Sigmoid colon (tissue), 7 donors: ENCODE data around the gene CADM2. TPM values are rescaled to one million over a fixed set of nuclear protein-coding genes. Genes with fewer than 3 reads are reported as not detected.

ENCODE experiments used
- DNase-seq: peaks from one replicate; pipeline ENCODE4 v3.0.0-alpha.2; 2019
- H3K27ac ChIP-seq, 4 donors: fragments of 200-600 bp; sonication (generic); one replicate each; pipeline ENCODE4 v1.5.1; 2016 to 2019; ENCODE audit warnings: mild to moderate bottlenecking in 1 of 4
- H3K27me3 ChIP-seq, 3 donors: fragments of 200-600 bp; sonication (generic); one replicate each; pipeline ENCODE4 v1.5.1; 2019; ENCODE audit warnings: mild to moderate bottlenecking in 1 of 3
- H3K36me3 ChIP-seq, 4 donors: fragments of 200-600 bp; sonication (generic); one replicate each; pipeline ENCODE4 v1.5.1; 2016 to 2019
- H3K4me1 ChIP-seq, 4 donors: fragments of 200-600 bp; sonication (generic); one replicate each; pipeline ENCODE4 v1.5.1; 2017 to 2019
- H3K4me3 ChIP-seq, 4 donors: fragments of 200-600 bp; sonication (generic); one replicate each; pipeline ENCODE4 v1.5.1; 2017 to 2019; ENCODE audit warnings: mild to moderate bottlenecking in 2 of 4, moderate library complexity in 1 of 4
- H3K9me3 ChIP-seq, 4 donors: fragments of 200-600 bp in 3 of 4; sonication (generic) in 3 of 4; one replicate each; pipeline versions ENCODE4 v1.5.1 to v1.6.1; 2013 to 2019
- EP300 ChIP-seq, 4 donors: sonication (generic); formaldehyde crosslinking; IDR thresholded peaks; one replicate each; pipeline ENCODE4 v1.6.1; 2017; ENCODE audit warnings: antibody characterized with exemption in 4 of 4
- POLR2A ChIP-seq, 2 donors: fragments of 450-650 bp; IDR thresholded peaks; one replicate each; pipeline ENCODE4 v1.6.1; 2016; ENCODE audit warnings: antibody characterized with exemption in 2 of 2, mild to moderate bottlenecking in 2 of 2, moderate library complexity in 2 of 2
- POLR2AphosphoS5 ChIP-seq, 4 donors: sonication (generic); formaldehyde crosslinking; IDR thresholded peaks; one replicate each; pipeline ENCODE4 v1.6.1; 2017; ENCODE audit warnings: antibody characterized with exemption in 4 of 4
- WGBS, 2 donors: extraction: QIAGEN DNeasy Blood & Tissue Kit; methylation state at CpG; one replicate each; pipeline ENCODE4 v1.1.7; 2013; 5-methylcytosine and 5-hydroxymethylcytosine counted together
- intact Hi-C: fragments of 100-400 bp; cut with DNase I; formaldehyde crosslinking; loops from one replicate; pipeline ENCODE4 v1.15.1; 2023
- polyA plus RNA-seq, 3 donors: library from polyadenylated mRNA; stranded (reverse); fragments of 200-250 nt; gene quantifications; one replicate each; pipeline ENCODE4 v1.2.3, GENCODE V29; 2013
- total RNA-seq, 4 donors: library from RNA; depleted of rRNA; stranded (reverse); fragments of >200 nt; gene quantifications; one replicate each; pipeline ENCODE4 v1.1.0, GENCODE V29; 2016
- TF ChIP-seq, protein P1 (sequence below), 4 experiments: fragments of 450-650 bp in 3 of 4; fragments of 200-600 bp in 1 of 4; IDR thresholded peaks; one replicate each; pipeline ENCODE4 v1.5.1; 2016 to 2019; ENCODE audit warnings: antibody characterized with exemption in 4 of 4, mild to moderate bottlenecking in 3 of 4, moderate library complexity in 2 of 4
- donor health status: healthy with polysubstance abuse.
- donor health status: Bipolar disorder and iron deficiency.
- donor health status: healthy.

The CADM2 gene
- total and polyA plus RNA-seq, 7 donors = 0.46 to 22.8 (median 12.8) TPM

DNA sequence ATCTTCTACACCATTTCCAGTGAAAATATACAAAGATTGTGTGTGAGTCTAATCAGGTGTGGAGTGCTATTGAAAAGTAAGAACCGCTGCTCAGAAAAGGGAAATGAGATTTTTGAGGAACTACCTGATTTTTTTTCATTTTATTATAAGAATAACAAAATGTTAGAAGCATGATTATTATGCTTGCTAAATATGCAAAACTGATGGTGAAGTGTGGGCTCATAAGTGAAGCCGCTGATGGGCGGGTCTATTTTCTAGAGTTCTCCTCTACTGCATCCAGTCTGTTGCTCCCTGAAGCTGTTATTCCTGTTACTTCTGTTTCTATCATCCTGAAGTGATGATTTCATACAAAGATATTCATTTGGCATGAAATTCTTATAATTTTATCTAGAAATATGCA is 612.0 kb downstream of the CADM2 start:
- TF ChIP-seq, protein P1, sequence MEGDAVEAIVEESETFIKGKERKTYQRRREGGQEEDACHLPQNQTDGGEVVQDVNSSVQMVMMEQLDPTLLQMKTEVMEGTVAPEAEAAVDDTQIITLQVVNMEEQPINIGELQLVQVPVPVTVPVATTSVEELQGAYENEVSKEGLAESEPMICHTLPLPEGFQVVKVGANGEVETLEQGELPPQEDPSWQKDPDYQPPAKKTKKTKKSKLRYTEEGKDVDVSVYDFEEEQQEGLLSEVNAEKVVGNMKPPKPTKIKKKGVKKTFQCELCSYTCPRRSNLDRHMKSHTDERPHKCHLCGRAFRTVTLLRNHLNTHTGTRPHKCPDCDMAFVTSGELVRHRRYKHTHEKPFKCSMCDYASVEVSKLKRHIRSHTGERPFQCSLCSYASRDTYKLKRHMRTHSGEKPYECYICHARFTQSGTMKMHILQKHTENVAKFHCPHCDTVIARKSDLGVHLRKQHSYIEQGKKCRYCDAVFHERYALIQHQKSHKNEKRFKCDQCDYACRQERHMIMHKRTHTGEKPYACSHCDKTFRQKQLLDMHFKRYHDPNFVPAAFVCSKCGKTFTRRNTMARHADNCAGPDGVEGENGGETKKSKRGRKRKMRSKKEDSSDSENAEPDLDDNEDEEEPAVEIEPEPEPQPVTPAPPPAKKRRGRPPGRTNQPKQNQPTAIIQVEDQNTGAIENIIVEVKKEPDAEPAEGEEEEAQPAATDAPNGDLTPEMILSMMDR (IDR thresholded peaks at IDR 0.05) = no peak
- TF ChIP-seq POLR2AphosphoS5 (IDR thresholded peaks at IDR 0.05) = no peak
- no peak for TF ChIP-seq POLR2A (IDR thresholded peaks at IDR 0.05)
- no peak for TF ChIP-seq EP300 (IDR thresholded peaks at IDR 0.05)
- DNase-seq = no peak
- H3K4me3 ChIP-seq = no peak overlapping the region
- no peaks in the 10 kb centered on the region for H3K27me3 ChIP-seq
- no peaks in the 10 kb centered on the region for H3K4me1 ChIP-seq
- no peaks in the 10 kb centered on the region for H3K36me3 ChIP-seq
- no peak overlapping the region for H3K27ac ChIP-seq
- 76 to 86% methylated on average over 3 of the region's 3 CpGs for WGBS, 2 donors
- intact Hi-C loops = no loop called here
- H3K9me3 ChIP-seq = no peaks in the 10 kb centered on the region

DNA sequence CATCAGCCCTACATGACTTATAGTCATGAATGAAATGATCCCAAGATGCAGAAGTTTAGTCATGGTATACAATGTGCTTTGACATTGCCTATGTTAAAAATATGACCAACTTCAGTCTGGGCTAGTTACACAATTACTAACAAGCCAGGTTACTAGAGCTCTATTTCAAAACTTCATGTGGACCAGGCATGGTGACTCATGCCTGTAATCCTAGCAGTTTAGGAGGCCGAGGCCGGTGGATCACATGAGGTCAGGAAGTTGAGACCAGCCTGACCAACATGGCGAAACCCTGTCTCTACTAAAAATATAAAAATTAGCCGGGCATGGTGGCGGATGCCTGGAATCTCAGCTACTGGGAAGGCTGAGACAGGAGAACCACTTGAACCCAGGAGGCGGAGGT is 613.0 kb downstream of the CADM2 start:
- no peak for TF ChIP-seq EP300 (IDR thresholded peaks at IDR 0.05)
- TF ChIP-seq POLR2AphosphoS5 (IDR thresholded peaks at IDR 0.05) = no peak
- 93% methylated on average over 6 of the region's 6 CpGs for WGBS, 2 donors
- Histone ChIP-seq H3K36me3 (no peaks in the 10 kb centered on the region), H3K4me3 (no peak overlapping the region), H3K4me1 (no peaks in the 10 kb centered on the region), H3K27me3 (no peaks in the 10 kb centered on the region), H3K9me3 (no peaks in the 10 kb centered on the region), H3K27ac (no peak overlapping the region)
- no peak for DNase-seq
- intact Hi-C loops = no loop called here

DNA sequence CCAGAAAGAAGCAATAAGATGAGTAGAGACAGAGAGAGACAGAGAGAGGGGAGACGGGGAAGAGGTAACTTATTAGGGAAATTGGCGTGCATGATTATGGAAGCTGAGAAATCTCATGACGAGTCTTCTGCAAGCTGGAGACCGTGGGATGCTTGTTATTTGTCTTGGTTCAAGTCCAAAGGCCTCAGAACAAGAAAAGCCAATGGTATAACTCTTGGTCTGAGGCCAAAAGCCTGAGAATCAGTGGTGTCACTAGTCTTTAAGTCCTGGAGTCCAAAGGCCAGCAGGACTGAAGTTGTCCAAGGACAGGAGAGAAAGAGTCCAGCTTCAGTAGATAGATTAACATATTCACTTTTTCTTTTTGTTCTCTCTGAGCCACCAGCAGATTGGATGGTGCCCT is 613.6 kb downstream of the CADM2 start:
- TF ChIP-seq, protein P1 (IDR thresholded peaks at IDR 0.05) = no peak
- TF ChIP-seq POLR2AphosphoS5 (IDR thresholded peaks at IDR 0.05) = no peak
- no peak for TF ChIP-seq EP300 (IDR thresholded peaks at IDR 0.05)
- no peak for TF ChIP-seq POLR2A (IDR thresholded peaks at IDR 0.05)
- Histone ChIP-seq H3K9me3 (no peaks in the 10 kb centered on the region), H3K27me3 (no peaks in the 10 kb centered on the region), H3K4me1 (no peaks in the 10 kb centered on the region), H3K36me3 (no peaks in the 10 kb centered on the region), H3K4me3 (no peak overlapping the region), H3K27ac (no peak overlapping the region)
- 41 to 69% methylated on average over 4 of the region's 4 CpGs for WGBS, 2 donors
- intact Hi-C loops = no loop called here
- DNase-seq = no peak

DNA sequence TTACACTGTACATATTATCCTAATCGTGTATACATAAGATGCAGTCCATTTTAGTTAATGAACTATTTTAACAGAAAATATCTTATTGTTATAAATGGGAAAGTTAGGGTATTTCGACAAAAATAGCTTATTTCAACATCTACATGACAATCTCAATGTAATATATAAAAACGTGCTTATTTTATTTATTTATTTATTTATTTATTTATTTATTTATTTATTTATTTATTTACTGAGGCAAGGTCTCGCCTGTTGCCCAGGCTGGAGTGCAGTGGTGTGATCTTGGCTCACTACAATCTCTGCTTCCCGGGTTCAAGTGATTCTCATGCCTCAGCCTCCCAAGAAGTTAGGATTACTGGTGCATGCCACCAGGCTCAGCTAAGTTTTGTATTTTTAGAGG is 614.2 kb downstream of the CADM2 start:
- H3K27ac ChIP-seq = no peak overlapping the region
- intact Hi-C loops = no loop called here
- H3K9me3 ChIP-seq = no peaks in the 10 kb centered on the region
- H3K4me1 ChIP-seq = no peaks in the 10 kb centered on the region
- no peak for TF ChIP-seq EP300 (IDR thresholded peaks at IDR 0.05)
- TF ChIP-seq POLR2A (IDR thresholded peaks at IDR 0.05) = no peak
- TF ChIP-seq, protein P1 (IDR thresholded peaks at IDR 0.05) = no peak
- no peak for TF ChIP-seq POLR2AphosphoS5 (IDR thresholded peaks at IDR 0.05)
- H3K36me3 ChIP-seq = no peaks in the 10 kb centered on the region
- no peak for DNase-seq
- no peaks in the 10 kb centered on the region for H3K27me3 ChIP-seq
- H3K4me3 ChIP-seq = no peak overlapping the region
- 74 to 80% methylated on average over 5 of the region's 5 CpGs for WGBS, 2 donors

DNA sequence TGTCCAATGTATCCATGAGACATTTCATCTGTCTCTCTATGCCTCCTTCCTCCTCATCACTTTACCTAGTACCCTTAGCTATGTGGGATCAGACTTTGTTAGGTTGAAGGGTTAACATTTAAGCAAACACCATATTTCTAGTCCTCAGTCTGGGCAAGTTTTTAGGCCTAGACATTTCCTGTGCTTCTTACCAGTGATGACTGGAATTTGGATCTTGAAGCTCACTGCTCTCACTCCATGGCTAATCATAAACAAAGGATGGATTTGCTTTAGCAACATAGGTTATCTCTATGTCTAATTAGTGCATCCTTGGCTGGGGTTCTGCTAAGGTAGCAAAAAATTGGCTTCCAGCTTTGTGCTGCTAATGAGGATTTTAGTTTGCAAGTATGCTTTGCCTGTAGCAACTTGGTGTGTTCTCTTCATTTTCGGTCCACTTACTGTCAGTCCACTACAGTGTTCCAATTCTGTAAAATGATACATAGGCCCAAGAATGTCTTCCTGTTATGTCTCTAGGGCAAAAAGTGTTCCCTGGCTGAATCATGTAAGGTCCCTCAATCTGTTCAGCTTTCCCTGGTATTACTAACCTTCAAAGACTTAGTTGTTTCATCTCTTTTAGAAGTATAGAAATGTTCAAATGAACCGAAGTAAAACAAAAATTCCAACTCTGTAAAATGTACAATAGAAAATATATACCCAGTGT is 615.4 kb downstream of the CADM2 start:
- DNase-seq = no peak
- H3K9me3 ChIP-seq = no peaks in the 10 kb centered on the region
- WGBS, 2 donors = 80 to 87% methylated on average over 2 of the region's 2 CpGs
- H3K4me1 ChIP-seq = no peaks in the 10 kb centered on the region
- no peaks in the 10 kb centered on the region for H3K36me3 ChIP-seq
- intact Hi-C loops = loop anchor here (2.0 kb wide), 1 partner anchor 1025 kb away; no protein-coding TSS in a partner anchor
- no peak overlapping the region for H3K27ac ChIP-seq
- H3K27me3 ChIP-seq = no peaks in the 10 kb centered on the region
- TF ChIP-seq POLR2AphosphoS5 (IDR thresholded peaks at IDR 0.05) (no peak), POLR2A (IDR thresholded peaks at IDR 0.05) (no peak), EP300 (IDR thresholded peaks at IDR 0.05) (no peak)
- TF ChIP-seq, protein P1 (IDR thresholded peaks at IDR 0.05) = no peak
- H3K4me3 ChIP-seq = no peak overlapping the region
